HEK293T (cell line): ENCODE measurements around the gene WT1.

ENCODE experiments used
- CTCF ChIA-PET: fragments of 350-600 bp; formaldehyde crosslinking; extraction: SDS; loops from one replicate; lab custom pipeline; 2021; ENCODE audit warnings: antibody characterized with exemption, inconsistent platforms; lab: Yijun Ruan, JAX
- POLR2A ChIA-PET: fragments of 350-600 bp; formaldehyde crosslinking; extraction: SDS; loops from one replicate; lab custom pipeline; 2020; ENCODE audit warnings: antibody characterized with exemption, inconsistent platforms; lab: Yijun Ruan, JAX
- DNase-seq: peaks from one replicate; pipeline ENCODE4 v3.0.0; 2012; ENCODE audit warnings: mixed read lengths; ENCODE audit errors: extremely low spot score
- ARNT ChIP-seq: fragments of 450-650 bp; IDR thresholded peaks from 2 replicates; pipeline ENCODE4 v1.6.1; 2017; ENCODE audit warnings: mild to moderate bottlenecking
- BHLHE40 ChIP-seq: fragments of 450-650 bp; IDR thresholded peaks from 2 replicates; pipeline ENCODE4 v1.6.1; 2016; ENCODE audit warnings: mild to moderate bottlenecking, moderate library complexity, borderline replicate concordance
- CTBP1 ChIP-seq: fragments of 450-650 bp; IDR thresholded peaks from 2 replicates; pipeline ENCODE4 v1.6.1; 2016; ENCODE audit warnings: borderline replicate concordance
- ELF4 ChIP-seq: fragments of 450-650 bp; IDR thresholded peaks from 2 replicates; pipeline ENCODE4 v1.6.1; 2017; ENCODE audit warnings: antibody characterized with exemption
- FOXA1 ChIP-seq: fragments of 450-650 bp; IDR thresholded peaks from 2 replicates; pipeline ENCODE4 v1.6.1; 2016; ENCODE audit warnings: mild to moderate bottlenecking
- FOXK2 ChIP-seq: fragments of 450-650 bp; IDR thresholded peaks from 2 replicates; pipeline ENCODE4 v1.6.1; 2016; ENCODE audit warnings: mild to moderate bottlenecking
- FOXM1 ChIP-seq: fragments of 450-650 bp; IDR thresholded peaks from 2 replicates; pipeline ENCODE4 v1.6.1; 2017; ENCODE audit warnings: mild to moderate bottlenecking, borderline replicate concordance
- HDGF ChIP-seq: fragments of 450-650 bp; IDR thresholded peaks from 2 replicates; pipeline ENCODE4 v1.6.1; 2017; ENCODE audit warnings: antibody characterized with exemption, borderline replicate concordance
- L3MBTL2 ChIP-seq: fragments of 450-650 bp; conservative IDR thresholded peaks from 2 replicates; pipeline ENCODE4 v1.6.1; 2016; ENCODE audit warnings: mild to moderate bottlenecking
- LEF1 ChIP-seq: fragments of 450-650 bp; IDR thresholded peaks from 2 replicates; pipeline ENCODE4 v1.6.1; 2017; ENCODE audit warnings: mild to moderate bottlenecking, borderline replicate concordance
- NFRKB ChIP-seq: fragments of 450-650 bp; IDR thresholded peaks from 2 replicates; pipeline ENCODE4 v1.6.1; 2016; ENCODE audit warnings: mild to moderate bottlenecking, moderate library complexity
- PKNOX1 ChIP-seq: fragments of 450-650 bp; IDR thresholded peaks from 2 replicates; pipeline ENCODE4 v1.6.1; 2016
- SP1 ChIP-seq: fragments of 450-650 bp; IDR thresholded peaks from 2 replicates; pipeline ENCODE4 v1.6.1; 2017
- SUZ12 ChIP-seq: fragments of 450-650 bp; IDR thresholded peaks from 2 replicates; pipeline ENCODE4 v1.6.1; 2016; ENCODE audit warnings: mild to moderate bottlenecking
- TARDBP ChIP-seq: fragments of 450-650 bp; IDR thresholded peaks from 2 replicates; pipeline ENCODE4 v1.6.1; 2016
- ZNF384 ChIP-seq: fragments of 450-650 bp; IDR thresholded peaks from 2 replicates; pipeline ENCODE4 v1.6.1; 2016

Gene WT1

GRCh38 chr11:32429477-32429876, 5.9 kb downstream of the WT1 start:
- TF ChIP-seq PKNOX1, result no peak
- no peak for TF ChIP-seq LEF1
- no peak for TF ChIP-seq FOXA1
- no peak for TF ChIP-seq ZNF384
- TF ChIP-seq NFRKB, result no peak
- TF ChIP-seq FOXK2, result no peak
- TF ChIP-seq ELF4, result no peak
- TF ChIP-seq CTBP1, result no peak
- TF ChIP-seq BHLHE40, result no peak
- TF ChIP-seq TARDBP, result no peak
- no peak for TF ChIP-seq ARNT
- no peak for TF ChIP-seq HDGF
- TF ChIP-seq SUZ12, result no peak
- no peak for TF ChIP-seq FOXM1
- no peak for TF ChIP-seq L3MBTL2
- TF ChIP-seq SP1, result no peak
- DNase-seq, result no peak
- ChIA-PET CTCF (no interaction called here), POLR2A (no interaction called here)

- ChIA-PET CTCF (no interaction called here), POLR2A (no interaction called here)
- DNase-seq, result no peak
Measured at GRCh38 chr11:32428665-32429303, 6.6 kb downstream of the WT1 start.

GRCh38 chr11:32427935-32428664, 7.2 kb downstream of the WT1 start:
- TF ChIP-seq FOXM1 (no peak), ARNT (no peak), NFRKB (no peak), LEF1 (no peak), FOXK2 (no peak), SUZ12 (no peak), SP1 (no peak)
- ChIA-PET POLR2A (no interaction called here), CTCF (no interaction called here)
- DNase-seq, result no peak

More at GRCh38 chr11:32428665-32429303, 6.6 kb downstream of the WT1 start:
- no peak for TF ChIP-seq TARDBP
- TF ChIP-seq SUZ12, result no peak

GRCh38 chr11:32427616-32427934, 7.8 kb downstream of the WT1 start:
- POLR2A ChIA-PET, result no interaction called here
- CTCF ChIA-PET, result no interaction called here
- no peak for TF ChIP-seq TARDBP
- no peak for TF ChIP-seq FOXA1
- no peak for TF ChIP-seq PKNOX1
- TF ChIP-seq NFRKB, result no peak
- no peak for TF ChIP-seq HDGF
- TF ChIP-seq LEF1, result no peak
- no peak for TF ChIP-seq L3MBTL2
- TF ChIP-seq ELF4, result no peak
- TF ChIP-seq CTBP1, result no peak
- TF ChIP-seq ZNF384, result no peak
- no peak for TF ChIP-seq FOXM1
- no peak for DNase-seq

- CTCF ChIA-PET, result no interaction called here
- POLR2A ChIA-PET, result no interaction called here
- TF ChIP-seq HDGF (no peak), FOXM1 (no peak), NFRKB (no peak), BHLHE40 (no peak), ARNT (no peak), PKNOX1 (no peak), SUZ12 (no peak), CTBP1 (no peak), TARDBP (no peak), ZNF384 (no peak)
- no peak for DNase-seq
Measured at GRCh38 chr11:32426819-32427615, 8.3 kb downstream of the WT1 start.

GRCh38 chr11:32426192-32426591, 9.1 kb downstream of the WT1 start:
- CTCF ChIA-PET, result no interaction called here

More at GRCh38 chr11:32426192-32426591, 9.1 kb downstream of the WT1 start:
- TF ChIP-seq LEF1, result no peak
- no peak for TF ChIP-seq FOXM1
- TF ChIP-seq ARNT, result no peak
- TF ChIP-seq FOXK2, result no peak
- no peak for TF ChIP-seq HDGF
- TF ChIP-seq FOXA1, result no peak
- TF ChIP-seq ELF4, result no peak
- no peak for TF ChIP-seq TARDBP
- TF ChIP-seq SUZ12, result no peak
- no peak for TF ChIP-seq CTBP1
- TF ChIP-seq SP1, result no peak
- POLR2A ChIA-PET, result no interaction called here
- no peak for DNase-seq
